Measurements from ENCODE around the gene TOPAZ1. TPM values are rescaled to one million over a fixed set of nuclear protein-coding genes. Genes with fewer than 3 reads are reported as not detected.
A peak's percentile ranks its signal among the peaks of the same experiment; 100 is the strongest.

TOPAZ1 gene
- total and polyA plus RNA-seq, 9 of the 15 experiments (the other 6 are each of a cell fraction or from before 2014, with no cell fraction given): 0.01 TPM; not detected in 8

GRCh38 chr3:44355362-44356033, 113.8 kb downstream of the TOPAZ1 start (continued):
- TF ChIP-seq CTBP1 (IDR thresholded peaks at IDR 0.05; ENCODE audit: borderline replicate concordance): peak; percentile 33; the same call in 1 of the 2 replicates
- no peak for TF ChIP-seq CXXC5 (CRISPR knock-in tag; IDR thresholded peaks at IDR 0.05)
- no peak for TF ChIP-seq CBFB (CRISPR knock-in tag; IDR thresholded peaks at IDR 0.05)
- no peak for TF ChIP-seq TOE1 (IDR thresholded peaks at IDR 0.05; ENCODE audit: borderline replicate concordance)
- no peak for TF ChIP-seq TOE1 (CRISPR knock-in tag; IDR thresholded peaks at IDR 0.05; ENCODE audit: borderline replicate concordance, low read depth)
- TF ChIP-seq HLTF (IDR thresholded peaks at IDR 0.05): no peak
- no peak for TF ChIP-seq FOXP4 (CRISPR knock-in tag; IDR thresholded peaks at IDR 0.05; ENCODE audit: borderline replicate concordance)
- no peak for TF ChIP-seq ZC3H8 (IDR thresholded peaks at IDR 0.05)
- no peak for TF ChIP-seq ZFP30 (CRISPR knock-in tag; IDR thresholded peaks at IDR 0.05; ENCODE audit: borderline replicate concordance)
- peak; percentile 61 for TF ChIP-seq TEAD4 (IDR thresholded peaks at IDR 0.05; ENCODE audit: low read length)
- TF ChIP-seq TEAD4 (CRISPR knock-in tag; IDR thresholded peaks at IDR 0.05; ENCODE audit: borderline replicate concordance): no peak
- no peak for TF ChIP-seq ZFP1 (CRISPR knock-in tag; IDR thresholded peaks at IDR 0.05)
- TF ChIP-seq SIX5 (IDR thresholded peaks at IDR 0.05; ENCODE audit: borderline replicate concordance in 1 of 2, insufficient read depth in 1 of 2, low read depth in 1 of 2, low read length in 2 of 2): no peak
- TF ChIP-seq PHF8 (IDR thresholded peaks at IDR 0.05; ENCODE audit: borderline replicate concordance, low read length): no peak
- TF ChIP-seq NFXL1 (CRISPR knock-in tag; IDR thresholded peaks at IDR 0.05): no peak
- TF ChIP-seq MEF2D (tag; conservative IDR thresholded peaks at IDR 0.05; ENCODE audit: low read depth): peak; percentile 91
- peak in 1 of 2 experiments; percentile 20; a peak in 2 of 4 replicates for TF ChIP-seq RAD21 (CRISPR knock-in tag; conservative IDR thresholded peaks at IDR 0.05 in 1 of 2, IDR thresholded peaks at IDR 0.05 in 1 of 2)
- TF ChIP-seq KAT8 (IDR thresholded peaks at IDR 0.05; ENCODE audit: low read depth): no peak
- no peak for TF ChIP-seq ILK (tag; IDR thresholded peaks at IDR 0.05; ENCODE audit: borderline replicate concordance, low read depth)
- no peak for TF ChIP-seq BRF2 (IDR thresholded peaks at IDR 0.05; ENCODE audit: borderline replicate concordance, insufficient read depth, insufficient read length)
- no peak for TF ChIP-seq CREB5 (CRISPR knock-in tag; IDR thresholded peaks at IDR 0.05)
- TF ChIP-seq RFX7 (CRISPR knock-in tag; IDR thresholded peaks at IDR 0.05): no peak
- TF ChIP-seq TAF9B (IDR thresholded peaks at IDR 0.05; ENCODE audit: partially characterized antibody): peak; percentile 43
- TF ChIP-seq ESRRB (CRISPR knock-in tag; IDR thresholded peaks at IDR 0.05; ENCODE audit: borderline replicate concordance): no peak
- no peak for TF ChIP-seq CHD1 (IDR thresholded peaks at IDR 0.05; ENCODE audit: low read length)

All from K562 (cell line).